Activated CD8-positive, alpha-beta T cell treated with anti-CD3 and anti-CD28 coated beads, Interleukin-2, amount 10 ng/mL, durations not matched to agents 7 days and 5 days (primary cell): ENCODE measurements around the gene FOXF1. TPM values are rescaled to one million over a fixed set of nuclear protein-coding genes. Genes with fewer than 3 reads are reported as not detected.

Experiments used
- ATAC-seq: fragments of 150-1000 bp; cut with Tn5 transposase; one replicate; pipeline ENCODE4 v1.10.0; 2021; ENCODE audit warnings: moderate library complexity
- CTCF ChIA-PET: fragments of 350-600 bp; sonication (Branson Sonifier 250); formaldehyde crosslinking; loops from one replicate; lab custom pipeline; 2021; ENCODE audit warnings: antibody characterized with exemption; lab: Charles Lee
- POLR2A ChIA-PET: fragments of 350-600 bp; sonication (Branson Sonifier 250); formaldehyde crosslinking; loops from one replicate; lab custom pipeline; 2021; ENCODE audit warnings: antibody characterized with exemption; lab: Charles Lee
- DNase-seq: peaks from one replicate; pipeline ENCODE4 v3.0.0-alpha.2; 2020
- H3K27ac Mint-ChIP-seq: one replicate; pipeline ENCODE4 v1.8.0; 2021; ENCODE audit warnings: mild to moderate bottlenecking, mixed read lengths
- H3K27me3 Mint-ChIP-seq: one replicate; pipeline ENCODE4 v1.8.0; 2021; ENCODE audit warnings: low read depth, mixed read lengths
- H3K36me3 Mint-ChIP-seq: one replicate; pipeline ENCODE4 v1.8.0; 2021; ENCODE audit warnings: low read depth, mixed read lengths
- H3K4me1 Mint-ChIP-seq: one replicate; pipeline ENCODE4 v1.8.0; 2021; ENCODE audit warnings: low read depth, mixed read lengths
- H3K4me3 Mint-ChIP-seq: one replicate; pipeline ENCODE4 v1.8.0; 2021; ENCODE audit warnings: mild to moderate bottlenecking, mixed read lengths
- H3K9me3 Mint-ChIP-seq: one replicate; pipeline ENCODE4 v1.8.0; 2022; ENCODE audit warnings: mixed read lengths; ENCODE audit not compliant: insufficient read depth
- total RNA-seq, 2 experiments: library from RNA; stranded (reverse); gene quantifications; one replicate each; pipeline ENCODE4 v1.2.3, GENCODE V29; 2021

Gene FOXF1
- total RNA-seq, 2 experiments from 2014 or later: not detected

- Mint-ChIP-seq H3K4me1 (peaks cover 10% of the 10 kb centered on the region), H3K36me3 (no peaks in the 10 kb centered on the region), H3K4me3 (no peak overlapping the region), H3K9me3 (no peaks in the 10 kb centered on the region), H3K27ac (no peak overlapping the region), H3K27me3 (peaks cover 33% of the 10 kb centered on the region)
- ChIA-PET POLR2A (no interaction called here), CTCF (interaction anchor here (0.8 to 2.9 kb wide), 3 partner anchors 312 to 820 kb away, joined by 3 to 43 read pairs (median 8); no protein-coding TSS in a partner anchor)
- ATAC-seq (no peak), DNase-seq (no peak)
Measured at GRCh38 chr16:86562356-86562755, 52.0 kb downstream of the FOXF1 start.

GRCh38 chr16:86563469-86564345, 53.4 kb downstream of the FOXF1 start:
- CTCF ChIA-PET: interaction anchor here (0.8 to 2.9 kb wide), 16 partner anchors 9 to 819 kb away, joined by 3 to 43 read pairs (median 5); no protein-coding TSS in a partner anchor
- Mint-ChIP-seq H3K27me3 (peaks cover 38% of the 10 kb centered on the region), H3K9me3 (no peaks in the 10 kb centered on the region), H3K4me3 (peak overlapping the region; percentile 6), H3K36me3 (no peaks in the 10 kb centered on the region), H3K27ac (no peak overlapping the region), H3K4me1 (peaks cover 10% of the 10 kb centered on the region)
- DNase-seq: peak; percentile 92
- peak; percentile 79 for ATAC-seq
- POLR2A ChIA-PET: no interaction called here

Other genes starting within 250 kb of the FOXF1 start
- gene MTHFSD, start 44.7 kb downstream of the FOXF1 start, total RNA-seq: 10 to 100 TPM; 22.8 to 25.9 TPM
- gene FOXC2, start 56.3 kb downstream of the FOXF1 start, total RNA-seq: not detected
- not detected for gene FOXL1, start 68.0 kb downstream of the FOXF1 start, total RNA-seq